G401 (cell line): ENCODE results near the gene PRR23E. TPM values are rescaled to one million over a fixed set of nuclear protein-coding genes. Genes with fewer than 3 reads are reported as not detected.

ENCODE experiments used
- DNase-seq: peaks from one replicate; pipeline ENCODE4 v3.0.0-alpha.2; 2015; ENCODE audit warnings: low spot score
- in situ Hi-C: cut with HindIII; loops from 2 replicates; pipeline ENCODE4 v1.10.0; 2016; ENCODE audit warnings: low sequenced_read_pairs, mixed read lengths
- total RNA-seq: library from RNA; depleted of rRNA; stranded (reverse); fragments of >200 nt; shearing (Covaris generic); gene quantifications from 2 replicates; pipeline ENCODE4 v1.2.3, GENCODE V29; 2014

PRR23E gene
- total RNA-seq, 1 experiment from 2014 or later, result not detected

- in situ Hi-C loops, result no loop called here
- no peak for DNase-seq
Measured at GRCh38 chr3:127182431-127182830, 10.5 kb upstream of the PRR23E start.

- no peak for DNase-seq
- in situ Hi-C loops, result no loop called here
Measured at GRCh38 chr3:127182848-127183714, 9.8 kb upstream of the PRR23E start.

- in situ Hi-C loops, result no loop called here
- no peak for DNase-seq
Measured at GRCh38 chr3:127183931-127184869, 8.7 kb upstream of the PRR23E start.

GRCh38 chr3:127184870-127185216, 8.1 kb upstream of the PRR23E start:
- DNase-seq, result no peak
- in situ Hi-C loops, result no loop called here

- in situ Hi-C loops, result no loop called here
- no peak for DNase-seq
Measured at GRCh38 chr3:127185268-127185667, 7.7 kb upstream of the PRR23E start.

- in situ Hi-C loops, result no loop called here
- no peak for DNase-seq
Measured at GRCh38 chr3:127185962-127186674, 6.8 kb upstream of the PRR23E start.

- no peak for DNase-seq
- in situ Hi-C loops, result no loop called here
Measured at GRCh38 chr3:127187316-127187715, 5.6 kb upstream of the PRR23E start.

GRCh38 chr3:127193341-127193740, 410 bp downstream of the PRR23E start:
- no peak for DNase-seq
- in situ Hi-C loops, result no loop called here

- no peak for DNase-seq
Measured at GRCh38 chr3:127193775-127194174, 844 bp downstream of the PRR23E start.

GRCh38 chr3:127194601-127195187, 1.8 kb downstream of the PRR23E start:
- in situ Hi-C loops, result no loop called here

More at GRCh38 chr3:127193775-127194174, 844 bp downstream of the PRR23E start:
- in situ Hi-C loops, result no loop called here

GRCh38 chr3:127195417-127195816, 2.5 kb downstream of the PRR23E start:
- in situ Hi-C loops, result no loop called here
- DNase-seq, result no peak

More at GRCh38 chr3:127194601-127195187, 1.8 kb downstream of the PRR23E start:
- no peak for DNase-seq

- no peak for DNase-seq
- in situ Hi-C loops, result no loop called here
Measured at GRCh38 chr3:127196002-127196401, 3.1 kb downstream of the PRR23E start.

- in situ Hi-C loops, result no loop called here
- no peak for DNase-seq
Measured at GRCh38 chr3:127196466-127197299, 3.8 kb downstream of the PRR23E start.

- in situ Hi-C loops, result no loop called here
- DNase-seq, result no peak
Measured at GRCh38 chr3:127197300-127198189, 4.6 kb downstream of the PRR23E start.

GRCh38 chr3:127200086-127200691, 7.3 kb downstream of the PRR23E start:
- no peak for DNase-seq
- in situ Hi-C loops, result no loop called here

GRCh38 chr3:127203024-127203423, 10.1 kb downstream of the PRR23E start:
- DNase-seq, result no peak
- in situ Hi-C loops, result no loop called here
